H1 (cell line): ENCODE results near the gene RESP18. TPM values are rescaled to one million over a fixed set of nuclear protein-coding genes. Genes with fewer than 3 reads are reported as not detected.

ENCODE experiments used
- CBX8 ChIP-seq: fragments of 300-800, 300-1000 bp; sonication (generic); IDR thresholded peaks from 2 replicates; pipeline ENCODE4 v1.7.1; 2016; ENCODE audit warnings: low read depth, low read length, borderline replicate concordance
- CHD2 ChIP-seq: IDR thresholded peaks from 2 replicates; pipeline ENCODE4 v1.6.1; 2012; ENCODE audit warnings: low read length, improper control_type of control experiment
- SIRT6 ChIP-seq: IDR thresholded peaks from one replicate; pipeline ENCODE4 v1.7.1; 2012; ENCODE audit warnings: low read length, inconsistent platforms
- SP2 ChIP-seq: IDR thresholded peaks from 2 replicates; pipeline ENCODE4 v1.6.1; 2012; ENCODE audit warnings: mild to moderate bottlenecking, low read length, inconsistent platforms
- SUZ12 ChIP-seq: fragments of 200-600 bp; sonication (generic); IDR thresholded peaks from 2 replicates; pipeline ENCODE4 v1.6.1; 2012; ENCODE audit warnings: mild to moderate bottlenecking, inconsistent platforms, low read length, moderate library complexity, mixed read lengths
- polyA plus RNA-seq, 7 experiments: library from polyadenylated mRNA; depleted of rRNA in 3 of 7; stranded (reverse) in 5 of 7; unstranded in 2 of 7; fragments of >200 nt in 5 of 7; fragments of 200-250 nt in 2 of 7; gene quantifications; 1 replicate in 5 of 7; 2 replicates in 1 of 7; 4 replicates in 1 of 7; pipeline versions ENCODE4 v1.2.1 to v1.2.3, GENCODE V29; 2011 to 2013; ENCODE audit warnings: missing spikeins in 2 of 7, mixed read lengths in 2 of 7
- total RNA-seq: library from RNA; stranded (reverse); fragmentation: NEBNext Ultra II Directional; extraction: Animal tissue kit (Norgen Biotek cat#: 25700); gene quantifications from 2 replicates; pipeline ENCODE4 v1.2.1, GENCODE V29; 2021

The RESP18 gene
- total and polyA plus RNA-seq, 2 of the 8 experiments (the other 6 are each of a cell fraction or from before 2014, with no cell fraction given) = not detected

DNA sequence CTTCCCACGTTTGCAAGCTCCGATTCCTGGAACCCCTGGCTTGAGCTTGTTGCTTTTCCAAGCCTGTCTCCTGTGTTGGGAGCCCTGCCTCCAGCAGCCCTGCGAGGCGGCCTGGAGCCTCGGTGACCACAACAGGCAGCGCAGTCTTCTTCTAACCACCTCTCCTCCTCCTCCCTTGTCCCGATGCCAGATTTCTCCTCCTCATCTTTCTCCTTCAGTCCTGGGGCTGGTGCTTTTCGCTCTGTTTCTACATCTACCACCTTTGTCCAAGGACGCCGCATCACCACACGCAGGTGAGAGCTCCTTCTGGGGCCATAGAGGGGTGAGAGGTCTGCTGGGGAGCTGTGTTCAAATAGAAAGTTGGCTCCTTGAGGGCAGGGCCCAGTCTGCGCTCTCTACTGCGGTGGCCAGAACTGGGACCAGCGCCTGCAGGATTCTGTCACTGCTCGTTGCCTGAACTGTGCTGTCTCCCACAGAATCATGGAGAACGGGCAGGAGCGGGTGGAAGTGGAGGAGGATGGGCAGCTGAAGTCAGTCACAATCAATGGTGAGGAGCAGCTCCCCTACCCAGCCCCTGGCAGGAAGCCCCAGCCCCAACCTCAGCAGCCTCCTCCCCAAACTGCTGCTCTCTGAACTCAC lies 49.5 kb downstream of the RESP18 start (continued):
- no peak for TF ChIP-seq CHD2
- no peak for TF ChIP-seq CBX8
- no peak for TF ChIP-seq SUZ12
- no peak for TF ChIP-seq SP2
- TF ChIP-seq SIRT6 = no peak
- TF ChIP-seq, all 59 proteins: peak for 0
